Hematopoietic multipotent progenitor cell (in vitro differentiated cells): ENCODE data around the gene SLC16A3. TPM values are rescaled to one million over a fixed set of nuclear protein-coding genes. Genes with fewer than 3 reads are reported as not detected.

Experiments used
- DNase-seq, 3 donors: peaks; one replicate each; pipeline ENCODE4 v3.0.0-alpha.2; 2011 to 2015; ENCODE audit warnings: low read depth in 2 of 3, low spot score in 2 of 3
- total RNA-seq: library from RNA; depleted of rRNA; stranded (reverse); fragments of >200 nt; gene quantifications from one replicate; pipeline ENCODE4 v1.2.3, GENCODE V29; 2012

SLC16A3 gene
- total RNA-seq, 1 donor = 65.4 TPM

GRCh38 chr17:82280537-82280936 lies 51.7 kb downstream of the SLC16A3 start:
- no peak for DNase-seq

DNA sequence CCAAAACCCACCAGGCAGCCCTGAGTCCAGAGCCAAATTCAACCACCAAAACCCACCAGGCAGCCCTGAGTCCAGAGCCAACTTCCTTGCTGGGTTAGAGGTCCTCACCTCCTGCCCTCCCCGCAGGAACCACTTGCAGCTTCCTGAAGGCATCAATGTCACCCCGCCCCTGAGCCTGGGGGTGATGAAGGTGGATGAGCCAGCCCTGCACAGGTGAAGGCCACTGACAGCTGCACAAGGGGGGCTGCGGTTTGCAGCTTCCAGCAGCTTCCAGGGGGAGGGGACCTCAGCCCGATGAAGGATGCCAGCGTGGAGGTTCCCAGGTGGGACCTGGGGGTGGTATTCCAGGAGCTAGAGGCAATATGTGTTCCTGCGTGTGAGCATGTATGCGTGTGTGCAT lies 52.2 kb downstream of the SLC16A3 start:
- DNase-seq = no peak

DNA sequence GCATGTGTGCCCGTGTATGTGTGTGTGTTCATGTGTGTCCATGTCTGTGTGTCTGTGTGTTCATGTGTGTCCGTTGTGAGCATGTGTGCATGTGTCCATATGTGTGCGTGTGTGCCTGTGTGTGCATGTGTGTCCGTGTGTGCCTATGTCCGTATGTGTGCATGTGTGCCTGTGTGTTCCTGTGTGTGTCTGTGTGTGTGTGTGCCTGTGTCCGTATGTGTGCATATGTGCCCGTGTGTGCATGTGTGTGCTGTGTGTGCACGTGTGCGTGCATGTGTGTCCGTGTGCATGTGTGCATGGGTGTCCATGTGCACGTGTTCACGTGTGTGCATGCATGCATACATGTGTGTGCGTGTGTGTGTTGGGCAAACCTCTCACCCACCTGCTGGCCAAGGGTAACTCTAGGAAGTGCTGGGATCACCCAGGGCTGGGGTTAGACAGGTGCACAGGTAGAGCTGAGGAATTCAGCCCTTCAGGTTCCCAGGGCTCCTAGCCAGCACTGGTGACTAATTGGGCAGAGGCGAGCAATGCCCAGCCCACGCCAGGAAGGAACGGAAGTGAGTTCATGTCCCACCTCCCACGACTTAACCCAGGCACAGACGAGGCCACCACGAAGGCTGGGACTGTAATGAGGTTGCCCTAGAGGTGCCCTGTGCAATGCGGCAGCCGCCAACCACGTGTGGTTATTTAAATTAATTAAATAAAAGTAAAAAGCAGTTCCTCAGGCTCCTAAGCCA lies 52.8 kb downstream of the SLC16A3 start:
- DNase-seq = no peak

GRCh38 chr17:82282239-82283207 lies 53.7 kb downstream of the SLC16A3 start:
- DNase-seq = no peak

- DNase-seq = peak in 2 of 3 donors; percentile 77
Observed at GRCh38 chr17:82283208-82283749, 54.4 kb downstream of the SLC16A3 start.

- no peak for DNase-seq
Observed at GRCh38 chr17:82285141-82285540, 56.3 kb downstream of the SLC16A3 start.

DNA sequence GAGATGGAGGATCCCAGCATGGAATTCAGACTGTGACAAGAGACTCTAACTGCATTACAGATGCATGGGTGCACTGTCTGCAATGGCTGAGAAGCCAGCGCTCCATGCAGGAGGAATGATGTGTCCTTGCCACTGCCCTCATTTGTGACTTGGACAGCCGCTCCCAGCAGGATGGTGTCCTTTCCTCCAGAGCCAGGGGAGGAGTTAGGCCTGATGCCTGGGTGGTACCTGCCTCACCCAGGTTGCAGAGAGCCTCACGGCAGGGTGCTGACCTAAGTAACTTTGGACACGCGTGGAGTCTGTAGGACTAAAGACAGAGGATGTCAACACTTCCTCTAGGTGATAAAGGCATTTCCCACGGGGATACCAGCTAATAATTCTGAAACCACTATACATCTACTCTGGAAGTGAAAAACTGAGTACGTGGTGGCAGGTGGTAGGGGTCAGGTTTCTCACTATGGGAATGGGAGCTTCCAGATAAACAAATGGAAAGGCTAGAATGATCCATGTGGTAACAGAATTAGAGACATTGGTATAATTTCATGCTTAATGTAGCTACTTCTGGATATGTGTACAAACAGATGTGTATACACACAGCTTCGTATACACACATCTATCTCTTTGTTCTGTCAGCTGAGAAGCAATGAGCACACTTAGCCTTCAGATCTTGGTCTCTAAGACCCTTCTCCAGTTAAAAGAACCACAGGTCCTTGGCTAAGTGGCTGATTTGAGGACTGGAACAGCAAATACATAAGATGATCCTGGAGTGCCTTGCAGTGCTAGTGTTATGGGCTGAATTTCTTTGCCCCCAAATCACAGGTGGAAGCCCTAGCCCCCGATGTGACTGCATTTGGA lies 58.4 kb downstream of the SLC16A3 start:
- DNase-seq = no peak

GRCh38 chr17:82287868-82288801 lies 59.3 kb downstream of the SLC16A3 start:
- no peak for DNase-seq

Other genes starting within 250 kb of the SLC16A3 start
- 32.3 TPM for gene CENPX, start 206.2 kb upstream of the SLC16A3 start, total RNA-seq
- gene LRRC45, start 205.7 kb upstream of the SLC16A3 start, total RNA-seq = 16.4 TPM
- gene RAC3, start 197.4 kb upstream of the SLC16A3 start, total RNA-seq = 18.9 TPM
- gene DCXR, start 191.3 kb upstream of the SLC16A3 start, total RNA-seq = 57.9 TPM
- gene RFNG, start 177.2 kb upstream of the SLC16A3 start, total RNA-seq = 37.2 TPM
- gene GPS1, start 177.1 kb upstream of the SLC16A3 start, total RNA-seq = 138 TPM
- 98.0 TPM for gene DUS1L, start 163.2 kb upstream of the SLC16A3 start, total RNA-seq
- gene FASN, start 130.8 kb upstream of the SLC16A3 start, total RNA-seq = 80.8 TPM
- gene CCDC57, start 16.2 kb upstream of the SLC16A3 start, total RNA-seq = 33.9 TPM
- gene CSNK1D, start 44.7 kb downstream of the SLC16A3 start, total RNA-seq = 73.5 TPM
- 1.9 TPM for gene CD7, start 88.6 kb downstream of the SLC16A3 start, total RNA-seq
- gene SECTM1, start 104.7 kb downstream of the SLC16A3 start, total RNA-seq = 15.1 TPM
- gene TEX19, start 130.2 kb downstream of the SLC16A3 start, total RNA-seq = not detected
- gene UTS2R, start 142.7 kb downstream of the SLC16A3 start, total RNA-seq = not detected
- 51.4 TPM for gene HEXD, start 189.3 kb downstream of the SLC16A3 start, total RNA-seq
- 41.7 TPM for gene OGFOD3, start 189.5 kb downstream of the SLC16A3 start, total RNA-seq
- gene CYBC1, start 221.7 kb downstream of the SLC16A3 start, total RNA-seq = 200 TPM
- gene NARF, start 229.7 kb downstream of the SLC16A3 start, total RNA-seq = 80.5 TPM